GM03348 (cell line): Measurements from ENCODE around the gene ZNF337.
"Not testable (repeated sequence)": the region's sequence is repeated elsewhere in the genome, so short reads cannot be mapped to it uniquely, and the experiment has no call there.

Experiments
- DNase-seq: peaks from one replicate; pipeline ENCODE4 v3.0.0; 2012; ENCODE audit warnings: low spot score

The ZNF337 gene

GRCh38 chr20:25692499-25692898 lies 4.2 kb downstream of the ZNF337 start:
- DNase-seq, result no peak

GRCh38 chr20:25690427-25690826 lies 6.2 kb downstream of the ZNF337 start:
- no peak for DNase-seq

DNA sequence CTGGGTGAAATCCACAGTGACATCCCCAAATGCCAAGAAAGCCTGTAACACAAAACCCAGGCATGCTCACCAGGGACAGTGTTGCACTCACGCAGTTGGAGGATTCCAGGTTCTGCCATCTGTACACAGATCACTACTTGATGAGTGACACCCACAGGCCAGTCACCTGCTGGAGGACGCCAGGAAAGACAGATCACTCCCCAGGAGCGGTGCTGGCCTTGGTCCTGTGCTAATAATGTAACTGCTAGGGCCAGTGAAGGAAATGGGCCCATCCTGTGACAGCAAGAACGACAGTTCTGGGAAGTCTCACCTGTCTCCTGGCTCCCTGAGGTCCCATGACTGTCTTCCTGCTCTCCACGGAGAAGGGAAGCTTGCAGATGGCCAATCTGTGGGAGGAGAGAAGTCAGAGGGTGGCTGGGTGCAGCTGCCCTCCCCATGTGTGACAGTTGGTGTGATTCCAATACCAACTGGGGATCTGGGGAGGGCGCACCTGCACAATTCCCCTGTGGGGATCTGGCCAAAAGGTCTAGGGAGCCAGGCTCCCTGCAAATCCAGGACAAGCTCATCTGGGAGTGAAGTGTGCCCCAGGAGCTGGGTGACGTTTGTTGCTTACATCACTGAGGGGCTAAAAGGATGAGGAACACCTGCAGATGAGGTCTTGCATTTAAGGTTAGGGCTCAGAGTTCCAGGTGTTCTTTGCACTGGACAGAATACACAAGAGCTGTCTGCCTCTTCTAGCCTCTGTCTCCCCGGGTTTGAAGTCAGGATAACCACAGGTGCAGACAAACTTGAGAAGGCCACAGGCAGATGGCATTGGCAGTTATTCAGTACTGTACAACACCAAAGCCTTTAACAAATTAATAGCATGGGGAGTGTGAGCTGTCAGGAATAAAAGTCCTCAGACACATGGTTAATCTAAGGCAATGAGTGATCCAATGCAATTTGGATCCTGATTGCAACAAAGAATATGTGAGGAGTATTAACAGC lies 10.3 kb downstream of the ZNF337 start:
- no peak for DNase-seq

GRCh38 chr20:25685276-25686080 lies 11.2 kb downstream of the ZNF337 start:
- no peak for DNase-seq

GRCh38 chr20:25683826-25684225 lies 12.8 kb downstream of the ZNF337 start:
- not testable (repeated sequence) for DNase-seq

DNA sequence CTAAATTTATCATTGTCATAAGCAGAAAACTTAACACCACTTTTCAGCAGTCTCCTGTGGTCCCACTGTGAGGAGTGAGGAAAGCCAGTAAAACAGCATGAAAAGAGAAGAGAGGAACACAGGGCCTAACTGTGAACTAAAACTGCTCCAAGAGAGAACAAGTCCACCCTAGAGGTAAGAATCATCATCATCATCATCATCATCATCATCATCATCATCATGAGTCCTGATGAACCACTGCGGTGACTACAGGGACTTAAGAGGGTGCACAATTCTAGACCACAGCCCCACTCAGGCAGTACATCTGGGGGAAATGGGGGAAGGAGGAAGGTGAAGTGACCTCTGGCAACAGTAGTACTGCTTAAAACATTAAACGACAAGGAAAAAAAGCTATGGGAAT lies 13.6 kb downstream of the ZNF337 start:
- DNase-seq, result no peak

DNA sequence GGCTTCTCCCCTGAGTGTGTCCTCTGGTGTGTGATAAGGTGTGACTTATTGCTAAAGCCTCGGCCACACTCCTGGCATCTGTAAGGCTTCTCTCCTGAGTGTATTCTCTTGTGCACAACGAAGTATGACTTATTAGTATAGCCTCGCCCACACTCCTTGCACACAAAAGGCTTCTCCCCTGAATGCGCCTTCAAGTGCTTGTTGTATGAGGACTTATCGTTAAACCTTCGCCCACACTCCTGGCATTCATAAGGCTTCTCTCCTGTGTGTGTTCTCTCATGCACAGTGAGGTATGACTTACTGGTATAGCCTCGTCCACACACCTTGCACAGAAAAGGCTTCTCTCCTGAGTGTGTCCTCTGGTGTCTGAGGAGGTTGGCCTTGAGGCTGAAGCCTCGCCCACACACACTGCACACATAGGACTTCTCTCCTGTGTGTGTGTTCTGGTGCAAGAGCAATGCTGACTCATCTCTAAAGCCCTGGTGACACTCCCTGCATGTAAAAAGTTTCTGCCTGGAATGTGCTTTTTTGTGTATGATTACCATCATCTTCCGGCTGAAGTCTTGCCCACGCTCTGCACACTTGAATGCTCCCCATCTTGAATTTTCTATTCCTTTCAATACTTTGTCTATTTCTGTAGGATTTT lies 20.4 kb downstream of the ZNF337 start:
- DNase-seq, result peak; percentile 50

GRCh38 chr20:25675161-25675560 lies 21.5 kb downstream of the ZNF337 start:
- no peak for DNase-seq

GRCh38 chr20:25672659-25673235 lies 23.9 kb downstream of the ZNF337 start:
- DNase-seq, result no peak

GRCh38 chr20:25669826-25670422 lies 26.7 kb downstream of the ZNF337 start:
- peak; percentile 82 for DNase-seq

DNA sequence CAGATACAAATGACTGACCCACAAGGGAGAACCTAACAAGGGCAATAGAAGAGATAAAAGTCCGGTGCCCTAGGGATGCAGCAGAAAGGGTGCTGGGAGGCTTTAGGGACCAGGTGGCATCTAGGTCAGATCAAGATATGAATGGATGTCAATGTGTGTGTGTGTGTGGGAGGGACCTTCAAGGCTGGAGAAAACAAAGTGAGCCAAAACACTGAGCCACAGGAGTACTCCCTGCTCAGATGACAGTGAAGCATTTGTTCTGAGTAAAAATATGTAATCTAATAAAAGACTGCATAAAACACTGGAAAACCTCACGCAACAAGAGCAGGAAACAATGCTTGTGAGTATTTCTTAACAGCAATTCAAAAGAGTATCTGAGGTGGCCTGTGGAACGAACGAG lies 28.2 kb downstream of the ZNF337 start:
- DNase-seq, result no peak

DNA sequence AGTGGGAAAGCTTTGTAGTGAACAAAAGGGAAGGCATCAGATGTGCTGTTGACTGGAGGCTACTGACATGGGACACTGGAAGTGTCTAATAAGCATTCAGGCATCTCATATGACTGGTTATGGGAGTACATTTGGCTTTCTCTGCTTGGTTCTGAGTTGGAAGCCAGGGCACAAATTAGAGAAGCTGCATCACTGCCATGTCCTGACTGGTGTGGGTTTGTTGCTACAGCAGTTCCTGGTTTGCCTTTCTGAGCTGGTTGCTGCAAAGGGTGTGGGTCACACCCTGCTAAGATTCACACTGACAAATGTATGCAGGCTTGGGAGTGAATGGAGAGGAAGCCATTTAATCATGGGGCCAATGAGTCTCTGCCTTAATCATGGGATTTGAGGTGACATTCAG lies 36.7 kb downstream of the ZNF337 start:
- no peak for DNase-seq

DNA sequence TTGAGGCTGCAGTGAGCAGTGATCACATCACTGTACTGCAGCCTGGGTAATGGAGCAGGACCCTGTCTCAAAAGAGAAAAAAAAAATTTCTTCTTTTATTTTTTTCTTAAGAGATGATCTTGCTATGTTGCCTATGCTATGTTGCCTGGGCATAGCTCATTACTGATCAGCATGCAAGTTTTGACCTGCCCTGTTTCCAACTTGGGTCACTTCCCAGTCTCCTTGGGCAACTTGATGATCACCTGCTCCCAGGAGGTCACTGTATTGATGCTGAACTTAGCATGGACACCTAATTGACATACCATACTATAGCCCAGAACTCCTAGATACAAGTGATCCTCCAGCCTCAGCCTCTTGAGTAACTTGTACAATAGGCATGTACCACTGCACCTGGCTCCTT lies 42.2 kb downstream of the ZNF337 start:
- no peak for DNase-seq

- not testable (repeated sequence) for DNase-seq
Observed at GRCh38 chr20:25652866-25653265, 43.8 kb downstream of the ZNF337 start.

GRCh38 chr20:25644814-25645213 lies 51.8 kb downstream of the ZNF337 start:
- DNase-seq, result no peak

DNA sequence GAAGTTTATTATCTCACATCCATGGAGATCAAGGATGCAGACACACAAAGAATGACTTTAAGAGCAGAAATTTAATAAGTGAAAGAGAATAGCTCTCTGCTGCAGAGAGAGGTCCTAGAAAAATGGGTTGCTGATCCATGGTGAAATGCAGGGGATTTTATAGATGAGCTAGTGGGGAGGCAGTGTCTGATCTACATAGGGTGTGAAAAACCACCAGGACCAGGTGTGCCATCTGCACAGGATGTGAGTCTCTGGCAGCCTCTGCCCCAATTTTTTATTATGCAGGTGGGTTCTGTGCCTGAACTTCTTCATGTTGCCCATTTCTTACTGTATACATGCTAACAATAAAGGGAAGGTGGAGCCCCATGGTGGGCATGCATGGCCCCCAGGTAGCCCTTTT lies 52.9 kb downstream of the ZNF337 start:
- DNase-seq, result no peak

DNA sequence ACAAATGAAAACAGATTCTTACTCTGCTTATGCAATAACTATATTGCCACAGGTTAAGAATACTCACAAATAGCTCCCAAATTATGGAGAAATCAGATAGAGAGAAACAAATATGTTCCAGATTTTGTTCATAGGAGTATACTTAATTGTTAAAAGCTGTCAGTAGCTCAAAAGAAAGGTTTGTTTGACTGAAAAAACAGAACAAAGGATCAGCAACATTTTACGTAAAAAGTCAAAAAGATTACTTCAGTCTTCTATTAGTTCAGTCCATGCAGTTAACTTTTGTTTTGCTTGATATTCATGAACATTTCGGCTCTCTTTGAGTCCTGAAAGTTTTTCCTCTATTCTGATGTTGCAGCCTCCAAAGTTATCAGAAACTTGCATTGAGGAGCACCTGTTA lies 59.4 kb downstream of the ZNF337 start:
- DNase-seq, result no peak

DNA sequence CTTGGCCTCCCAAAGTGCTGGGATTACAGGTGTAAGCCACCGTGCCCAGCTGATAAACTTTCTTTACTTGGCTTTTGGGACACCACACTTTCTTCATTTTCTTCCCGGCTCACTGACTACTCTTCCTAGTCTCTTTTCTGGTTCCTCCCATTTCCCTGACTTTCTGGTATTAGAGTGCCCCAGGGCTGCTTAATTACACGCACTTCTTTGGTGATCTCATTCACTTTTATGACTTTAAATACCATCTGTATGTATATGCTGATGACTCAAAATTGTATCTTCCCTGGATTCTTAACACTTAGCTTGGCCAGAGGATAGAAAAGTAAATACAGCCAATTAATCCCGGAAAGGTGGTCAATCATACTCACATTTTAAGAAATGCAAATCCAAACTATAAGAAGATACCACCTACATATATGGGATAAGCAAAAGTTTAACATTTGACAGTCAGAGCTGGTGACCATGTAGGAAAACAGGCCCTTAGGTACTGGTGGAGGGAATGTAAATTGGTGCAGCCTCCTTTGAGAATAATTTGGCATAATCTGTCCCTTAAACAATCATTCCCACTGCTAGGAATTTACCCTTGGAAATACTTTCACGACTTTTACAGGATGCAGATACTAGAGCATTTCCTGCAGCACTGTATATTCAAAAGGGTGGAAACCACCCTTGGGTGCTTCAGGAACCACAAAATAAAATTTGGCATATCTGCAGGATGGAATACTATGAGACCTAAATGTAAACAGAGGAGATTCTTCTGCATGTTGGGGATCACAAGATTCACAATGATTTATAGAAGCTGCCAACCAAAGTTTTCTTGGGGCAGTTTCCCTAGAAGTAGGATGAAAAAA lies 63.5 kb downstream of the ZNF337 start:
- DNase-seq, result no peak

DNA sequence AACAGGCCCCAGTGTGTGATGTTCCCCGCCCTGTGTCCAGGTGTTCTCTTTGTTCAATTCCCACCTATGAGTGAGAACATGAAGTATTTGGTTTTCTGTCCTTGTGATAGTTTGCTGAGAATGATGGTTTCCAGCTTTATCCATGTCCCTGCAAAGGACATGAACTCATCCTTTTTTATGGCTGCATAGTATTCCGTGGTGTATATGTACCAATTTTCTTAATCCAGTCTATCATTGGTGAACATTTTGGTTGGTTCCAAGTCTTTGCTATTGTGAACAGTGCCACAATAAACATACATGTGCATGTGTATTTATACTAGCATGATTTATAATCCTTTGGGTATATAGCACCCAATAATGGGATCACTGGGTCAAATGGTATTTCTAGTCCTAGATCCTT lies 66.0 kb downstream of the ZNF337 start:
- not testable (repeated sequence) for DNase-seq

DNA sequence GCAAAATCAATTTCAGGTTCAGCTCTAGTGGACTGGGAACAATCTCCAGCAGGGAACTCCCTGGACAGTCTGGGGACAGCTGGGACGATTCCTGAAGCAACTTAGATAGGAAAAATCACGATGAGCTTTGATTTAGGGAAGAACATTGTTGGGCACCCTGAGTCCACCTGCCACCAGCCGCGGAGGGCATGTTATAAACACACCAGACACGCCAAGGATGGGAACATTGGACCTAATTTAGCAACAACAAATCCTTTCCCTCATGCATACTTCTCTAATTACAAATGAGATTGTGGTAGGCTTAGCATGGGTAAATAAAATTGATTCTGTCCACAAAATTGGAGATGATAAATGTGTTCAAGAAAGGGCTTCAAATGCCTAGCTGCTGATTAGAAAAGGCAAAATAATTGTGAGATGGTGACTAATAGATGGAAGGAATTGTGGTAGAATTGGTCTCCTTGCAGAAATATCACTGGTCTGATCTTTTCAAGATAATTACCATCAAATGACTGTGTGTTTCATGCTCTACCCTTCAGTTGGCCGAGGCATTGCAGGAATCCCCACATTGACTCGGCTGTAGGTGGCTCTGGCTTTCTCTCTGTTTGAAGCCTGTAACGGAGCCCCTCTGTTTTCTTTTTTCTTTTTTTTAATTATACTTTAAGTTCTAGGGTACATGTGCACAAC lies 66.7 kb downstream of the ZNF337 start:
- no peak for DNase-seq
